ENCODE measurements around the gene CAMSAP2.

Gene CAMSAP2

DNA sequence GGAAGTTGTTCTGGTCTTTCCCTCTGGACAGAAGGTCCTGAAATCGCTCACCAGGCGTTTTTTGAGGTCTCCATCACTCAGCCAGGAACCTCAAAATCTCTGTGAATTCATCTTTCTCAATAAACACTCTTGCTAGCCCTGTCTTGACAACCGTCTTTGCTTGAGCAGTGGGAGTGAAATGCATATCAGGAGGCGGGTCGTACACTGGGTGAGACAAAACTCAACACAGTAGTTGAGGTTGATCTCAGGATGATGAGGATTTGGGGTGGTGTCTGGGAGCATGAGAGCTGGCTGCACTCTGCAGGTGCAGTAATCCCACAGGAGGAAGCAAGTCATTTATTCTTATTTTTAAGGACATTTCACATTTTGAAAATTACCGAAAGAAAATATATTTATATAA, 136.0 kb downstream of the CAMSAP2 start:
- no peak for DNase-seq (ENCODE audit: low read depth in 2 of 3, low spot score in 1 of 3)

DNA sequence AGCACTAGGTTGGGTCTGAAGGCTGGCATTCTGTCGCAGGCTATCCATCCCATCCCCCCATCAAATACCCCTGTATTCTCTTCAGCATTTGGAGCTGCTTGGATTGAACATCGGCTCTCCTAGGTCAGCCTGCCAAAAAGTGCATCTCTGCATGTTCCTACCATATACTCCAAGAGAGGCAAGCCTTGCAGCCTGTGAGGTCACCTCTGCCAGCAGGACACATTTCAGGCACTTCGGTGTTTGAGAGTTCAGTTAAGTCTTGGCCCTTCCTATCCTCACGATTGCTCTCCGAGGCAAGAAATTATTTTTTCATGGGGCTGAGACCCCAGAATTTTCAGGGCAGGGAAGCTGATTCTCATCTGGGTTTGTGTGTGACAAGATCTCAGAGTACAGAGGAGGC, 136.7 kb downstream of the CAMSAP2 start:
- DNase-seq (ENCODE audit: low read depth in 2 of 3, low spot score in 1 of 3) = no peak

DNA sequence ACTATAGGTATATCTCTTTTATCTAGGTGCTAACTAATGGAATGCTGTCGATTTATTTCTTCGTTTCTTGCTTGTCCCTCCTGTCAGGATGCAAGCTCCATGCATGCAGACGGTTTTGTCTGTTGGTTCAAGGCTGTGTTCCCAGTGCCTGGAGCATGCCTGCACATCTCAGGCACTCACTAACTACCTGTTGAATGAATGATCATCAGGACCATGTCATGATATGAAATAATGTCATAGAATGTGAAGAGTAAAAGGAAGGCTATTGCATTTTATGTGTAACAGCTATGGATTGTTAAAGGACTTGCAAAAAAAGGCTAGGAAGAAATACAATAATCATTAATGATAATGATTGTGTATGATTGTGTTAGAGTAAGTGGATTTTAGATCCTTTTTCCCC, 138.3 kb downstream of the CAMSAP2 start:
- no peak for DNase-seq (ENCODE audit: low read depth in 2 of 3, low spot score in 1 of 3)

DNA sequence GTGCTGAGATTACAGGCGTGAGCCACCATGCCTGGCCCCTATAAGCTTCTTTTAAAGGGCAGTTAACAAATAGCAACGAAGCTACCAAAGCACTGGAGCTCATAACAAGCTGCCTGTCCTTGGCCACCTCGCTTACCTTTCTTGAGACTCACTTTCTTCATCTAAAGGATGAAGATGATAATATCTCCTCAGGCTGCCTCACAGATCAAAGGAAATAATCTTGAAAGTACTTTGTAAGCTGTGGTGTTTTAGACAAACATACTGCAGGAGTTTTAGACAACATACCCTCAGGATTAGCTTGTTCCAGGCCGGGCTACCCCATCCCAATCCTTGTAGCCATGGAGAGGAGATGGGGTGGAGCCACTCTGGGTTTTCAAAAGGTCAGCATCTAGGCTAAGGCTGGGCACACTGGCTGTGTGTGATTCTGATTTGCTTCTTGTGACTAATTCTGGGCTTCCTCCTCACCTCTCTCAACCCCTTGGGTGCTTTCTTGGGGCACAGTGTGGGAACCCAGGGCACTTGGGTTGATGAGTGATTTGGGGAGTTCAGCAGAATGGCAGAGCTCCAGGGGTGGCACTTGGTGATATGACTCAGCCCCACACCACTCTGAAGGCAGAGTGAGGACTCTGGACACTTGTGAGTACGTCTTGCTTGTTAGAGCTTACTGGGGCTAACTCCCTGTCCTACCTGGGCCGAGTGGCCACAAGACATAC, 139.3 kb downstream of the CAMSAP2 start:
- peak; percentile 34 to 46 (median 39) for DNase-seq (ENCODE audit: low read depth in 2 of 3, low spot score in 1 of 3)

DNA sequence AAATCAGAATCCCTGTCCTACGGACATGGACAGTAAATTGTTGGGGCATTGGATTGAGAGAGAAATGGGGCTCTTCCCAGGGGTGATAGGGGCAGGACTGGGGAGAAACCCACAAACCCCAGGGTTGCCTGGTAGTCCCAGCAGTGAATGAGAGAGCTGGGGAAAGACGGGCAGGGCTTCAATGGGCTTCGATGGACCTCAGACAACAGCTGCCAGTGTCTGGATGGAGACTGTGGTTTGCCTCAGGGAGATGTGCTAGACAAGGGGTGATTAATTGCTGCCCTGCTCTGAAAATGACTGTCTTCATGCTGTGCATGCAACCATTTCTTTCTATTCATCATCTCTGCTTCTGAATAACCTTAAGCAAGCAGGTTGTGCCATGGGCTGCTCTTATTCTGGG, 141.5 kb downstream of the CAMSAP2 start:
- DNase-seq (ENCODE audit: low read depth in 2 of 3, low spot score in 1 of 3) = peak in 1 of 3 donors; percentile 30

DNA sequence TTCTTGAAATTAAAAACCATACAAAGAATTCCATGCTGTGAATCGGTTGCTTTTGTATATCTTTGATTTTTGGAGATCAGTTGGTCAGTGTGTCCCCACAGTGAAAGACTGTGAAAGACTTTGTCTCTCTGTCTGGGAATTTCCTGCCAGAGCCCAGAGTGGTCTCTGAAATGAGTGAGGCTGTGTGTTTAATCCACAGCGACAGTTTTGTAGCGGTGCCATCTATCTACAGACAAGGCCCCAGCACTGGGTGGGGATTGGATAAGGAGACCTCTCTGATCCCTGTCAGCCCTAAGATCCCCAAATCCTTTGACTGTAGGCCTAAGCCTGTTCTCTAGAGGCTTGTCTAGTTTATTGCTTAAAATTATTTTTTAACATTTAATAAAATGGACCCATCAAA, 144.4 kb downstream of the CAMSAP2 start:
- DNase-seq (ENCODE audit: low read depth in 2 of 3, low spot score in 1 of 3) = no peak

DNA sequence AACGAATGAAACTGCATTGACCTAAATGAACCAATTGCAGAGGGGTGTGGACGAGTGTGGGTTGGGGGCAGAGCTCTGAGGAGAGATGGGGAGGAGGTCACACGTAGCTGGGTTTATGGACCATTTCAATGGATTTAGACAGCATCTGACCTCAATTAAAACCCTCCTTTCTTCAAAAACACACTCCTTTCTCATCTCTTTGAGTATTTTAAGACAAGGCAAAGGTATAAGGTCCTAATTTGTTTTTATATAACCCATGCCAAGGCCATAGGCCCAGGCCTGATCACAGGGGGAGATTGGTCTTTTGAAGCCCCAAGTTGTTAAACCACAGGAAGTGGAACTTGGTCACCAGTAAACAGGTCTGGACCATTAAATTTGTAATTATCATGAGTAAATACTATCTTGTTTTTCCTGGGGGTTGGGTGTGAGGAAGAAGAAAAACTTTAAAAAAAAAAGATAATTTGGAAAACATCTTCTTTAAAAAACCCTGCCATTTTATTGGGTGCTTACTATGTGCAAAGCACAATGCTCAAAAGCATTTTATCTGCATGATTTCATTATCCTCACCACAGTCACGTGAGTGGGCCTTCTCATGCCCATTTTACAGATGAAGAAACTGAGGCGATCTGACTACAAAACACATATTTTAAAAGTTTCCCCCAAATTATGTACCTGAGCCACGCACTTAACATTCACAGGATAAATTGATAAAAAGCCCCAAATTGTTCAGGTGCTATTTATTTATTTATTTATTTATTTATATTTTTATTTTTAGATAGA, 147.1 kb downstream of the CAMSAP2 start:
- no peak for DNase-seq (ENCODE audit: low read depth in 2 of 3, low spot score in 1 of 3)

DNA sequence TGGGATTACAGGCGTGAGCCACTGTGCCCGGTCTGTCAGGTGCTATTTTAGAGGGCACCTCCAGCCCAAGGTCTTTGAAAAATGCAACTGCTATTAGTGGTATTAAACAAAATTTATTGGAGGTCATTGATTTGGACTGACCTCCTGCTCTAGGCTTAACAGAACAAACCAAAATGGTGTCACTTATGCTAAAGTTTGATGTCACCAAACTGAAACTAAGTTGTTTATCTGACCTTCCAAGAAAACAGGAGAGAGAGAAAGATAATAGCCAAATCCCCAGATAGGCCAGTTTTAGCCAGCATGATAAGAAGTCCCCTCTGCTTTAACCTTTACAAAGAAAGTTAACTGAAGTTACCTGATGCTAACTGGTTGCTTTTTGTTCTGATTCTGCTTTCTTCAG, 147.9 kb downstream of the CAMSAP2 start:
- no peak for DNase-seq (ENCODE audit: low read depth in 2 of 3, low spot score in 1 of 3)

DNA sequence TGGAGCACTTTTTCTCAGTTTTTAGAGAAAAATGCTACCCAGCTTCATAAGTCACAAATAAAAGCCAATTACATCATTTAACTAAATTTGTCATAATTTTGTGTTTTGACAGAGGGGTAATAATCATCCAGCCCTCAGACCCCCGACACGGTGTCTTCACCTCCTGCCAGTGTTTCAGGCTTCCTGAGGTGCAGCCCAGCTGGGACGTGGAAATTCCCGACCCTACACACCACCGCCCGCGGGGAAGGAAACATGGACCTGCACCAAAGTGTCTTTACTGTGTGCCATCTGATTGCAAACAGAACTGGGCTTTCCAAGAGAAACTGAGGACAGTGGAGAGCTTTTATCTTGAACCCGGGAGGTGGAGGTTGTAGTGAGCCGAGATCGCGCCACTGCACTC, 148.3 kb downstream of the CAMSAP2 start:
- DNase-seq (ENCODE audit: low read depth in 2 of 3, low spot score in 1 of 3) = no peak

DNA sequence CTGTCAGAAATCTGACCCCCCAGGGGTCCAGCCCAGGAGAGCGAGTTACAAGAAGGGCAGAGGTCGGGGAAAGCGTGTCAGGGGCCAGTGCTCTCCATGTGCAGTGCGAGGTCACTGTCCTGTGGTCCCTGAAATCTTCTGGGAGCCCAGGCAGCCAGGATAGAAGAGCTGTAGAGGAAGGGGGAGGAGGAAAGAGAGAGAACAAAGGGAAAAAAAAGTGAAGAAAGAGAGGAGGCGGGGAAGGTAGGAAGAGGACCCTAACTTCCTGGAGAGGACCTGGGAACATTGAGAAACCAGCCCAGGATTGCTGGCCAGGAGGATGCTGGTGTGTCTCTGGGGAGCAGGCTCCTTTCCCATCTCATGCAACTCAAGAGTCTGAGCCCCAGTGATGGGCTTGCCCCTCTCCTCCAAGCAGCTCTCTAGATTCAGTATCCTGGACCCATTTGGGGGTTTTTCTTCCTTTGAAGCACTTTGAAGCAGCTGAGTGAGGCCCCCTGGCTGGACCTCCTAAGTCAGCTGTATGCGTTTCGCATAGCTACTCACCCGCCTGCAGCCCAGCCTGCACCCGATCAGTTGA, 149.2 kb downstream of the CAMSAP2 start:
- no peak for DNase-seq (ENCODE audit: low read depth in 2 of 3, low spot score in 1 of 3)

DNA sequence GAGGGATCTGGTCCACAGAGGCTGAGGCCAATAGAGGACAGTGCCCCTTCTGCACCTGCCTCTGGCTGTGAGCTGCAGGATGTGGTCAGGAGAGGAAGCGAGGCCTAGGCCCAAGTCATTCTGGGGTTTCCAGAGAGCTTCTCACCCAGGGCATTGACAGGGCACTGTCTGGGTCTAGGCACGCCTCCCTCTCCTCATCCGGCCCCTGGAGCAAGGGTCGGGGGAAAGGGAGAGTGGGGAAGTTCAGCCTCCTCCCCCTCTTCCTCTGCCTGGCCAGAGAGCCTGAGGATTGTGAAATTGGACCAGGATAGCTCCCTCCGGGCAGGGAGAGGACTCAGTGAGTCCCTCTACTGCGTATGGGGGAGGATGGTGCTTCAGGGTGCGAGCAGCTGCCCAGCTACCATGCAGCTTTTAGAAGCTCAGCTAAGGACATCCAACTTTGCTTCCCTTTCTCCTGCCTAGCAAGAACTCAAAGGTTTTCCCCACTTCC, 149.7 kb downstream of the CAMSAP2 start:
- peak; percentile 35 to 45 (median 40) for DNase-seq (ENCODE audit: low read depth in 2 of 3, low spot score in 1 of 3)

DNA sequence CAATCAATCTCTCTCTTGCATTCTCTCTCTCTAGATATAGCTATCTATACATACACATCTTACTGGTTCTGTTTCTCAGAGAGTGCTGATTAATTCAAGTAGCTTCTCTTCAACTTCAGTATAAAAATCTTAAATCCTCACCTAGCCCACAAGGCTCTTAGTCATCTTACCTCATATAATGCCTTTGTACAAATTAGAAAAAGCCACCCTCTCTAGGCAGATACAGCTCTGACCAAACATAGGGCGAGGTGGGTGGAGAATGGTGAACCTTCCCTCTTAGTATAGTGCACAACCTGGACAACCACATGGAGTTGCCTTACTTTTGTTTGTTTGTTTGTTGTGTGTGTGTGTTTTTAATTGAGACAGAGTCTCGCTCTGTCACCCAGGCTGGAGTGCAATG, 150.9 kb downstream of the CAMSAP2 start:
- no peak for DNase-seq (ENCODE audit: low read depth in 2 of 3, low spot score in 1 of 3)

DNA sequence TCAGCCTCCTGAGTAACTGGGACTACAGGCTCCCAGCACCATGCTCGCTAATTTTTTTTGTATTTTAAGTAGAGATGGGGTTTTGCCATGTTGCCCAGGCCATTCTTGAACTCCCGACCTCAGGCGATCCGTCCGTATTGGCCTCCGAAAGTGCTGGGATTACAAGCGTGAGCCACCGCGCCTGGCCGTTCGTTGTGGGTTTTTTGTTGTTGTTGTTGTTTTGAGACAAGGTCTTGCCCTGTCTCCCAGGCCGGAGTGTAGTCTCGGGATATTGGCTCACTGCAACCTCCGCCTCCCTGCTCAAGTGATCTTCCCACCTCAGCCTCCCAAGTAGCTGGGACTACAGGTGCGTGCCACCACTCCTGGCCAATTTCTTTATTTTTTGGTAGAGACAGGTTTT, 151.3 kb downstream of the CAMSAP2 start:
- DNase-seq (ENCODE audit: low read depth in 2 of 3, low spot score in 1 of 3) = no peak

DNA sequence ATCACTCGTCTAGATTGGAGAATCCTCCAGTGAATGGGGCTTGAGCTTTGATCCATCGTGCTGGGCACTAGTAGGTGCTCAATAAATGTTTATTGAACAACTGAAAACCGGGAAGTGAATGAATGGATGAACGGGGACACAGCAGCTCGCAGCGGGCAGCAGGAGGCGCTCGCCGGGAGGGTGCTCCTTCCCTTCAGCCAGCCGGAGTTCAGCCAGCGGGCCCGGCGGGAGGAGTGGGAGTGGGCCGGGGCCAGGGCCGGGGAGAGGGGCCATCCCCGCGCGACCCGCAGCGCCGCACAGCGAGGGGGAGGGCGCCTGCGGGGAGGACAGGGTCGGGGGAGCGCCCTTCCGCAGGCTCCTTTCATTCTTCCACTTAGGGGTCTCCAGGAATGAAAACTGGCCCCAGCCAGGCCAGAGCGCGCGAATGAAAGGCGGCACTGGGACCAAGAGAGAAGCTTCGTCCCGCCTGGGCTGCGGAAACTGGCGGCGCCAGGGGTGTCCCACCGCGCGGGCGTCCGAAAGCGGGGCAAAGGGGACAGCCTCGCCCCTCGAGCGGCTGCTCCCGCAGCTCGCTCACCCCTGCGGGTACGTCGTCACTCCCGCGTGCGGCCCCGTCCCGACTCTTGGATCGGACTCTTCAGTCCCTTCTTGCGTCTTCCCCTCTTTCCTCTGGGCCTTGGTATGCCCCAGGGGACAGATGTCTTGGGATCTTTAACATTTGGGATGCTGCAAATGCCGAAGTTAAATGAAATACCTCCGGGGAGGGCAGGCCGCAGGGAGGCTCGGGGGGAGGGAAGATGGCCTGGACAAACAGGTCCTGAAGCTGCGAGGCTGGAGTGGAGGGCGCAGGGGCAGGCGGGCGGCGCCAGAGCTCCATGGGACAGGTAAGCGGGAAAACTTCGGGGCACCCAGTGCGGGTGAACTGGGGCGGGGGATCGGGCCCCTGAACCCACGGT, 152.4 kb downstream of the CAMSAP2 start:
- DNase-seq (ENCODE audit: low read depth in 2 of 3, low spot score in 1 of 3) = no peak

DNA sequence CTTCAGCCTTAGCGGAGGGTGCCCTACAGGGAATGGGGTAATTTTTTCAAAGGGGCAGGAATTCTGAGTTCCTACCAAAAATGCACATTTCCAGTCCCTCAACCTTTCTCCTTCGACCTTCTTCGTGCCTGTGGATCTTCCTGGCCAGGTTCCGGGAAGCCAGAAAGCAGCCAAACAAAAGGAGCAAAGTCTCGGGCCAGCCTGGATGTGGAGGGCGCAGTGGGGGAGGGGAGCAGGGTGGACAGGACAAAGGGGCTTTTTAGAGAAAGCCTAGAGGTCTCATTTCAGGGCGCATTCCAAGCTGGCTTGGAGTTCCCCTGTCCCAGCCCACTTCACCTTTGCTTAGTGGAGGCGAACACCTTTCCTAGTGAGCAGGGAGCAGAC, 153.1 kb downstream of the CAMSAP2 start:
- no peak for DNase-seq (ENCODE audit: low read depth in 2 of 3, low spot score in 1 of 3)

DNA sequence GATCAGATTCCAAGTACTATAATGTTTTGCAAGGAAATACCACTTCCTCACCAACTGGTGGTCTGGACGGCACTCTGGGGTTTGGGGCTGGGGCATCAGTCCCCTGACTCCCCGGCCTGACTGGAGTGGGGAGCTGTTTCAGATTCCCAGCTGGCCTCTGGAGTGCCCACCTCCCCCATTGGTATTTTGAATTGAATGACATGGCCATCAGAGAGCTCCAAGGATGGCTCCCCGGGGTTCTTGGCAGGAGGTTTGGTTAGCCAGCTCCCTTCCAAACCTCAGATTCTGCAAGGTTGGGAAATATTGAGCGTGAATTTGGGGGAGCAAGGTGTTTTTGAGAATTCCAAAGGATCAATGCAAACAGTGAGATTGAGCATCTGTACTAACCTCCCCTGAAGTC, 153.9 kb downstream of the CAMSAP2 start:
- no peak for DNase-seq (ENCODE audit: low read depth in 2 of 3, low spot score in 1 of 3)

DNA sequence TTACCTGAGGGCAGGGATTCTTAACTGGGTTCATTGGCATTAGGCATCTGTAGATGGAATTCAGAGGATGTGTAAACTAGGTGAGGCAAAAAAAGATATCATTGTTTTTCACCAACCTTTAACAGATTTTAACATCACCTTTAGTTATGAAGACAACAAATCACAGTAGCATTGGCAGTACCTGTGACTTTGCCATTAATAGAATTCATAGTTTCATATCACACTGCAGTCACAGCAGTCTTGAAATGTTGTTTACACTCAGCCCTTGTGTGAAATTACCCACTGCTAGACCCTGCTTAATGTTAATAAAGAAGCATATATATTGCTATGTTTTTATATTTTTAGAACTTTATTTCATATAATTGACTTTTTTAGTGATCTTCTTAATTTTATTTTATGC, 154.3 kb downstream of the CAMSAP2 start:
- DNase-seq (ENCODE audit: low read depth in 2 of 3, low spot score in 1 of 3) = no peak

DNA sequence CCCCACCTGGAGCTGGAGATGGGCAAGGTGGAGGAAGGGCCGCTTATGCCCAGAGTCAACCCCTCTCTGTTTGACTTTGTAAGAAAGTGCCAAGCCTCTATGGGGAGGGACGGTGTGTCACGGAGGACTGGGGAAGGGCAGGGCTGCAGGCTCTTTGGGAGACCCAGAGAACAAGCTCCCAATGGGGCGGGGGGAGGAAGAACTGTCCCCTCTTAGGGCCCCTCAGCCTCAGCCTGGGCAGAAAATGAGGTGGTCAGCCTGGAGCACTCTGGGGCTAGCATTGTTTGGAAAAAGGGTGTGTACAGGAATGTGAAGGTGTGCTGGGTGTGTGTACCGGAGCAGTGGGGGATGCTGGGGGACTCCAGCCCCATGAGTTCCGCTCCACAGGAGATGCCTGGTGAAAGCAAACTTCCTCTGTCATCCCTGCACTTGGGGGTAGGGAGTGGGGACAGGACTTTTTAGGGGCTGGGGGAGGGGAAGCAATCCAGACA, 154.8 kb downstream of the CAMSAP2 start:
- no peak for DNase-seq (ENCODE audit: low read depth in 2 of 3, low spot score in 1 of 3)

DNA sequence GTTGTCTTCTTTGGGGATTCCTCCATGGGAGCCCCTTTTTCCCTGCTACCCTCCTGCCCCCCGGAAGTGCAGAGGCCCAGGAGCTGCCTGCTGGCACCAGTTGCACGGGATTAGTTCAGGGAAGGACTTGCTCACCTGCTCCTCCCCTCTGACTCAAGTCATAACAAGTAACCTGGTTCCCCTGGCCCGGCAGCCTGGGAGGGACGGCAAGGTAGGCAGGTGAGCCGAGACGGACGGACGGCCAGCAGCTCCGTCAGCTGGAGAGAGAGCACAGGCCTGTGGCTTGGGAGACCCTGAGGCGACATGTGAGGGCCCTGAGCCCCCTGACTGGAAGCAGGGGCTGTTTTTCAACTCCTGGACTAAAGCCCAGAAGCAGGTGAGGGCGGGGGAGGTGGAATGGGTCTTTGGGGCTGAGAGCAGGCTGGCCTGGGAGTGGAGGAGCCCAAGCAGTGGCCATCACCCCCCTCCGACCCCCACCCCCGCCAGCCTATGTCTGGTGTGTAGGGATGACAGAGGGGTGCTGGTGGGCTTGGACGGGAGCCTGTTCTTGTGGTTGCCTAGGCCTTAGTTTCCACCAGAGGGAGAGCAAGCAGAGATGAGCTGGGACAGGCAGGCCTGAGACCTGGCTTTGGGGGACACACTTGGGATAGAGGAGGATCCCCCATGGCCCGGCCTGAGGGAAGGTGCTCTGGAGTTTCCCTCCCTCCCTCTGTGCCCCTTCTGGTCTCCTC, 156.2 kb downstream of the CAMSAP2 start, which contains the start of gene INAVA:
TSS of gene INAVA (plus strand) at position 189 of the 731 bp plus-strand sequence. CDS start 3,501 bp downstream, outside the sequence.
- DNase-seq (ENCODE audit: low read depth in 2 of 3, low spot score in 1 of 3) = no peak

DNA sequence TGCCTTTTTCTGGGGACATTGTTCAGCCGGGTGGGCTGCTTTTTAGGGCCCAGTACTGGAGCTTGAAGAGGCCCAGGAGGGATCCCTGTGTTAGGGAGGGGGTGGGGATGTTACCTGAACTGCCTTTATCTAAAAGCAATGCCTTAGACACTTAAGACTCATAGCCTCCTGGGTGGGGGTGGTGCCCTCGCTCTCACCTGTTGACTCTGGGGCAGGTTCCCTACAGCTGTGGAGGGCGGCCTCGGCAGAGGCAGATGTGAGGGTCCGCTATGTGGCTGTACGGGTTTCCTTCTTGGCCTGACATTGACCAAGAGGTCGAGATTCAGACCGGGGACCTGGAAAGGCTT, 156.7 kb downstream of the CAMSAP2 start:
- DNase-seq (ENCODE audit: low read depth in 2 of 3, low spot score in 1 of 3) = no peak
